Measurements from ENCODE around the gene EHD2.

The EHD2 gene

GRCh38 chr19:47691090-47691489, 22.1 kb upstream of the EHD2 start:
- no peak for DNase-seq (ENCODE audit: low read depth in 1 of 2, low spot score in 1 of 2)

- no peak for DNase-seq (ENCODE audit: low read depth in 1 of 2, low spot score in 1 of 2)
These were observed 21.4 kb upstream of the EHD2 start for GRCh38 chr19:47691782-47692181.

- DNase-seq (ENCODE audit: low read depth in 1 of 2, low spot score in 1 of 2): no peak
These were observed 19.7 kb upstream of the EHD2 start for GRCh38 chr19:47693489-47693888.

DNA sequence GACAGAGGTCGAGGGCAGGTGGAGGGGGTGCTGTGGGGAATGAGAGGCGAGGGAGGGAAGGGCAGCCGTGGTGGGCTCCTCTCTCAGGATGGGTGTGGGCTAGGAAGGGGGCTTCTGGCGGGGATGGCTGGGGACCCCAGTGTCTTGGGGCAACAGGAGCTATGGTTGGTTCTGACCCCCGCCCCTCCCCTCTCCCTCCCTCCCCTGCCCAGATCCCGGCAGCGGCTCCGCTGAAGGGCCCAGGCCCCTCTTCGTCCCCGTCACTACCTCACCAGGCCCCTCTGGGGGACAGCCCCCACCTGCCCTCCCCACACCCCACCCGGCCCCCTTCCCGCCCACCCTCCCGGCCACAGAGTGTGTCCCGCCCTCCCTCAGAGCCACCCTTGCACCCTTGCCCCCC, 19.3 kb upstream of the EHD2 start:
- DNase-seq (ENCODE audit: low read depth in 1 of 2, low spot score in 1 of 2): no peak

- DNase-seq (ENCODE audit: low read depth in 1 of 2, low spot score in 1 of 2): no peak
These were observed 18.6 kb upstream of the EHD2 start for GRCh38 chr19:47694466-47695273.

DNA sequence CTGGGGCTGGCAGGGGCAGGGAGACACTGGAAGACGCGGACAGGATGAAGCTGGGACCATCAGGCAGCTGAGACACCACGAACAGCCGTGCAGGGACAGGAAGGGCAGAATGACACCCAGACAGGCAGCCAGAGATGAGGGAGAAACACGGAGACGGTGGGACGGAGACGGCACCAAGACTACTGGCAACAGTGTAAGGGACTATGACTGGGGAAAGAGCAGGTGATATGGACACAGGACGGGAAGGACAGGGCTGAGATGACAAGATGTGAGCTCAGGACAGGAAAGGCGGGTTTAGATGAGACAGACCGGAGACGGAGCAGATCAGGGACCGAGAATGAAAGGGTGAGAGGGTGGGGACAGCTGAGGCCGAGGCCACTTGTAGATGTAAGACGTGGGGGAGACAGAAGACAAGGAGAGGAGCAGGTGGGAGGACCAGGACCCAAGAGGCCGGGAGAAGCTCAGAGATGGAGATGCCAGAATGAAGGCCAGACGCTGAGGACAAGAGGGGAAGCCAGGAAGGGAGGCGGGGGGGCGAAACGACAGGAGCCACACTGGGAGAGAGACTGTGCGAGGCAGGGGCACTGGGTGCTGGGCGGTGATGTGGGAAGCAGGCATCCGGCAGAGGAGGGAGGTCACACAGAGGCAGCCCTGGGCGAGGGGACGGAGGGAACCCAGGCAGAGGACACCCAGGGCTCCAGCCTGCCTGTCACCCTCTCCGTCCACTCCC, 17.5 kb upstream of the EHD2 start:
- DNase-seq (ENCODE audit: low read depth in 1 of 2, low spot score in 1 of 2): no peak

DNA sequence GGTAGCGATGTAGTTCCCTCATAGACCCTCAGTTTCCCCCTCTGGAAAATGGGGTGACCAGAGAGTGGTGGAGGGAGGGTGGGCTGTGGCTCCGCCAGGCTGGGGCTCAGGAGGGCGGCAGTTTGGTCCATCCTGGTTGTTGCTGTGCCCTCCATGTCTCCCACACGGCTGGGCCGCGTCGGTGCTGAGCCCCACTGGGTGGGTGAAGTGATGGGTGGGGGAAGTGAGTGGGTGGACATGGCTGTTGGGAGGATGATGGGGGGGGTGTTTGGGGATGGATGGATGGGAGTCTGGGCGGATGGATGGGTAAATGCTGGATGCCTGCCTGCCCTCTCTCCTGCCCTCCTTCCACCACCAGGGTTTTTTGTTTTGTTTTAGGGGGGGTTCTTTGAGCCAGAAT, 16.6 kb upstream of the EHD2 start:
- no peak for DNase-seq (ENCODE audit: low read depth in 1 of 2, low spot score in 1 of 2)

- peak in 1 of 2 donors; percentile 27 for DNase-seq (ENCODE audit: low read depth in 1 of 2, low spot score in 1 of 2)
These were observed 15.2 kb upstream of the EHD2 start for GRCh38 chr19:47697863-47698609.

DNA sequence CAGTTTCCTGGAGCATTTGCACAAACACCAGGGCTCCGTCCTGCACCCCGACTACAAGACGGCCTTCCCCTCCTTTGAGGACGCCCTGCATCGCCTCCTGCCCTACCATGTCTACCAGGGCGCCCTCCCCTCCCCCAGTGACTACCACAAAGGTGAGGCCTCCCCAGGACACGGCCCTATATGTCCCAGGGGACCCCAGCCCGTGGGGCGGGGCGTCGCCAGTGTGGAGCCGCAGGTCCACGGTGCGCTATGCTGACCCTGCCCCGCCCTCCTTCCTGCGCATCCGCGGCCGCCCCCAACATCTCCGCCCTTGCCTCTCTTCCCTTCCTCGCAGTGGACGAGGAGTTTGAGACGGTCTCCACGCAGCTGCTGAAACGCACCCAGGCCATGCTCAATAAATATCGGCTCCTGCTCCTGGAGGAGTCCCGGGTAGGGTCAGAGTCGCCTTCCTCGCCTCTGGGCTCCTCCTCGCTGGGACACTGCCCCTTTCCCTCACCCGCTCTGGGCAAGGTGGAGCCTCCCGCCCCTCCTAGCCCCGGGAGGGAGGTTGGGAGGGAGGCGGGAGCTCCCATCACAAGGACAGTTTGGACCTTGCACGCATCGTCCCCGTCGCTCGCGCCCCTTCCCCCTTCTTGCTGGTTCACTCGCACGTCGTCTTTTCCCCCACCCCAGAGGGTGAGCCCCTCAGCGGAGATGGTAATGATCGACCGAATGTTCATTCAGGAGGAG, 14.4 kb upstream of the EHD2 start:
- DNase-seq (ENCODE audit: low read depth in 1 of 2, low spot score in 1 of 2): no peak

GRCh38 chr19:47699360-47699917, 13.8 kb upstream of the EHD2 start:
- DNase-seq (ENCODE audit: low read depth in 1 of 2, low spot score in 1 of 2): peak in 1 of 2 donors; percentile 49

DNA sequence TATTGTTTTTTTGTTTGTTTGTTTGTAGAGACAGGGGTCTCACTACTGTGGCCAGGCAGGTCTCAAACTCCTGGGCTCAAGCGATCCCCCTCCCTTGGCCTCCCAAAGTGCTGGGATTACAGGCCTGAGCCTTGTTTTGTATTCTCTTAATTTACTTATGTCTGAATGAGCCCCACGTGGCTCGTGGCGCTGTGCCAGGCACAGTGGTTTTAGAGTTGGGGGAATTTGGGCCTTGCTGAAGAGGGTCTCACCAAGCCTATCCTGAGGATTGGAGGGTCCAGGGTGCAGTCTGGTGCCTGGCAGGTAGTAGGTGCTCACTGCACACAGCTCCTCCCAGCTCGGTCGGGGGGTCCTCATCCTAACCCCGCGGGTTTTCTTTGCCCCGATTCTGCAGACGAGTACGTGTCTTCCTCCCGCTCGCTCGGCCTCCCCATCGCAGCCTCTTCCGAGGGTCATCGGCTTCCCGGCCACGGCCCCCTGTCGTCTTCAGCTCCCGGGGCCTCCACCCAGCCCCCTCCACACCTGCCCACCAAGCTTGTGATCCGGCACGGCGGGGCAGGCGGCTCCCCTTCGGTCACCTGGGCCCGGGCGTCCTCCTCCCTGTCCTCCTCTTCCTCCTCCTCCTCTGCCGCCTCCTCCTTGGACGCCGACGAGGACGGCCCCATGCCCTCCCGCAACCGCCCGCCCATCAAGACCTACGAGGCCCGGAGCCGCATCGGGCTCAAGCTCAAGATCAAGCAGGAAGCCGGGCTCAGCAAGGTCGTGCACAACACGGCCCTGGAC, 12.1 kb upstream of the EHD2 start:
- DNase-seq (ENCODE audit: low read depth in 1 of 2, low spot score in 1 of 2): no peak

DNA sequence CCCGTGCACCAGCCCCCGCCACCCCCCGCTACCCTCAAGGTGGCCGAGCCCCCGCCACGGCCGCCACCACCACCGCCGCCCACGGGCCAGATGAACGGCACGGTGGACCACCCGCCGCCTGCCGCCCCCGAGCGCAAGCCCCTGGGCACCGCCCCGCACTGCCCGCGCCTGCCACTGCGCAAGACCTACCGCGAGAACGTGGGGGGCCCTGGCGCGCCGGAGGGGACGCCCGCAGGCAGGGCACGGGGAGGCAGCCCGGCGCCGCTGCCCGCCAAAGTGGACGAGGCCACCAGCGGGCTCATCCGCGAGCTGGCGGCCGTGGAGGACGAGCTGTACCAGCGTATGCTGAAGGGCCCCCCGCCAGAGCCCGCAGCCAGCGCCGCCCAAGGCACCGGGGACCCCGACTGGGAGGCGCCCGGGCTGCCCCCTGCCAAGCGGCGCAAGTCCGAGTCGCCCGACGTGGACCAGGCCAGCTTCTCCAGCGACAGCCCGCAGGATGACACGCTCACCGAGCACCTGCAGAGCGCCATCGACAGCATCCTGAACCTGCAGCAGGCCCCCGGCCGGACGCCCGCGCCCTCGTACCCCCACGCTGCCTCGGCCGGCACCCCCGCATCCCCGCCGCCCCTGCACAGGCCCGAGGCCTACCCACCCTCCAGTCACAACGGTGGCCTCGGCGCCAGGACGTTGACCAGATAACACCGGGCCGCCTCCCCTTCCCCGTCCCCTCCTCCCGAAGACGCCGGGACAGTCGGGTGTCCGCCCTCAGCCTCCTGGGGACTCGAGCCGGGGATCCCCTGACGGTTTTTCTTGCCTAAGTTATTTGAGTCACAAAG, 11.3 kb upstream of the EHD2 start:
- no peak for DNase-seq (ENCODE audit: low read depth in 1 of 2, low spot score in 1 of 2)

- no peak for DNase-seq (ENCODE audit: low read depth in 1 of 2, low spot score in 1 of 2)
These were observed 10.6 kb upstream of the EHD2 start for GRCh38 chr19:47702671-47703070.

GRCh38 chr19:47703301-47703700, 9.9 kb upstream of the EHD2 start:
- DNase-seq (ENCODE audit: low read depth in 1 of 2, low spot score in 1 of 2): no peak

DNA sequence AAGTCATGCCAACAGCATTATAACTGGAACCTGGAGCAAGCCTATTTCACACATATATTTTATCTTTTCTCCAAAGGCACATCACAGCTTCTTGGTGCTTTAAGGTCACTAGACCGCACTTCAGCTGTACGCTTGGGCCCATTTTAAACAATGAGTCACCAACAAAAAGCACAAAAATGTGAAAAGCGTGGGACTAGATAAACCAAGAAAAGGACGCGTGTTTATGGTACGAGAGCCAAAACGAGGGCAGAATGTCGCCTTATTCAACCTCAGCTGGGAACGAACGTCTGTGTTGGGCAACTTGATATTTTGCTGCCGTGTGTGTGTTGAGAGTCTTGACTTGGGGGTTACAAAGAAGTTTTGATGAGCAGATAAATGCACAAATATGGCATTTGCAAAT, 9.2 kb upstream of the EHD2 start:
- DNase-seq (ENCODE audit: low read depth in 1 of 2, low spot score in 1 of 2): no peak

DNA sequence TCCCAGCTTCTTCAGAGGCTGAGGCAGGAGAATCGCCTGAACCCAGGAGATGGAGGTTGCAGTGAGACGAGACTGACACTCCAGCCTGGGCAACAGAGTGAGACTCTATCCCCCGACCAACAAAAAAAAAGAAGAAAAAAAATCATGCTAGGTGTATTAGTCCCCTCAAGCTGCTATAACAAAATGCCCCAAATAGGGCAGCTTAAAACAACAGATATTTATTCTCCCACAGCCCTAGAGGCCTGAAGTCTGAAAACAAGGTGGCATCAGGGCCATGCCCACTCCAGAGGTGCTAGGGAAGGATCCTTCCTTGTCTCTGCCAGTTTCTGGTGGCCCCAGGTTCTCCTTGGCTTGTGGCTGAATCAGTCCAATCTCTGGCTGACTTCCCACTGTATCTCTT, 8.6 kb upstream of the EHD2 start:
- no peak for DNase-seq (ENCODE audit: low read depth in 1 of 2, low spot score in 1 of 2)

GRCh38 chr19:47707135-47707925, 5.9 kb upstream of the EHD2 start:
- DNase-seq (ENCODE audit: low read depth in 1 of 2, low spot score in 1 of 2): peak; percentile 41 to 57

GRCh38 chr19:47711652-47712242, 1.5 kb upstream of the EHD2 start:
- no peak for DNase-seq (ENCODE audit: low read depth in 1 of 2, low spot score in 1 of 2)
